NCI-H1930 (cell line): ENCODE data around the gene EPS15.
"Not testable (repeated sequence)": the region's sequence is repeated elsewhere in the genome, so short reads cannot be mapped to it uniquely, and the experiment has no call there.

ENCODE experiments used
- DNase-seq, 2 experiments: peaks; one replicate each; lab custom pipeline; 2025; lab: John Stamatoyannopoulos, UW

EPS15 gene

GRCh38 chr1:51542158-51542953 lies 23.3 kb upstream of the EPS15 start:
- DNase-seq, result no peak

GRCh38 chr1:51541313-51542050 lies 22.4 kb upstream of the EPS15 start:
- DNase-seq, result no peak

DNA sequence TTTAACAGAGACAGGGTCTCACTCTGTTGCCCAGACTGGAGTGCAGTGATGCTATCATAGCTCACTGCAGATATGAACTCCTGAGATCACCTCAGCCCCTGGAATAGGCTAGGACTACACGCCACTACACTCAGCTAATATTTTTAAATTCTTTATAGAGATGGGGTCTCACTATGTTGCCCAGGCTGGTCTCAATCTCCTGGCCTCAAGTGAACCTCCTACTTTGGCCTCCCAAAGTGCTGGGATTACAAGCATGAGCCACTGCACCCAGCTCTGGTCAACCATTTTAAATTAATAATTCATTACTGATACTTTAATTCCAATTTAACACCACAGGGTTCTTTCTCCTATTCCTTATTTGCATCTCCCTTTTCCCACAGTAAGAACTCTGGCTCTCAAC lies 18.5 kb upstream of the EPS15 start:
- no peak for DNase-seq

DNA sequence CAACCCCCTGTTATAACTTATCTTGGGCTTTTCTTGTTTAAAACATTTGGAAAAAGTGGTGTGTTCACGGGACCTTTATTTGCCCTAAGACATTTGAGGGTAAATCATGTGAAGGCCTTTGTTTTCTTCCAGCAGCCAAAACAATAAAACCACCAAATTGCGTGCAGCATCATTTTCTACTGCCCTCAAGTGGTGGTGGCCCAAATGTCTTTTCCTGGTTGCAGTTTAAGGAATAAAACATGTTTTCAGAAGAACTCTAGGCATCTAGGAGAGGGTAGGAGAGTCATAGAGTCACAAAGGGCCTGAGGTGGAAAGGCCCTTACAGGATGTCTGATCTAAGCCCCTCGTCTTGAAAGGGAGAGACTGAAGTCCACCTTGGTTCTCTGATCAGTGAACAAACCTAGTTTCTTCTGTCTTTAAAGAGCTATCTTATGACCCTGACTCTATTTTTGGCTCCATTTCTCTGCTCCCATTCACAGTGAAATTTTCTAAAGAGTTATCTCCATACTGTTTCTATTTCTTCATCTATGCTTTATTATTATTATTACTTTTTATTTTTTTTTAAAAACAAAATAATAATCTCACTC lies 16.0 kb upstream of the EPS15 start:
- no peak for DNase-seq

GRCh38 chr1:51534447-51534846 lies 15.4 kb upstream of the EPS15 start:
- DNase-seq, result no peak

GRCh38 chr1:51532853-51533252 lies 13.8 kb upstream of the EPS15 start:
- no peak for DNase-seq

DNA sequence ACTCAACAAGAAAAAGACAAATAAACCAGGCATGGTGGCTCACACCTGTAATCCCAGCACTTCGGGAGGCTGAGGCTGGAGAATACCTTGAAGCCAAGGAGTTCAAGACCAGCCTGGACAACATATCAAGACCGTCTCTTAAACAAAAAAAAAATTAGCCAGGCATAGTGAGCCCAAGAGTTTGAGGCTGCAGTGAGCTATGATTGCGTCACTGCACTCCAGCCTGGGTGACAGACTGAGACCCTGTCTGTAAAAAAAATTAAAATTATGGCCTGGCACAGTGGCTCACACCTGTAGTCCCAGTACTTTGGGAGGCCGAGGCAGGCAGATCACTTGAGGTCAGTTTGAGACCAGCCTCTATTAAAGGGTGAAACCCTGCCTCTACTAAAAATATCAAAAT lies 11.4 kb upstream of the EPS15 start:
- not testable (repeated sequence) for DNase-seq

DNA sequence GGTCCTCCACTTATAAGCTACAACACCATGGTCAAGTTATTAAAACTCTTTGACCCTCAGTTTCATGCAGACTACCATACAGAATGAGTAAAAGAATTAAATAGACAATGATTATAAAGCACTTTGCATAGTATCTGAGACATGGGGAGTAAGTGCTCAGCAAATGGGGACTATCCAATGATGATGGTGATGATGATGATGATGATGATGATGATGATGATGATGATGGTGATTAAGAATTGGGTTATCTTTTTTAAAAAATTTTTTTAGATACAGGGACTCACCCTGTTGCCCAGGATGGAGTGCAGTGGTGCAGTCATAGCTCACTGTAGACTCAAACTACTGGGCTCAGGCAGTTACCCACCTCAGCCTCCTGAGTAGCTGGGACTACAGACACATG lies 8.1 kb upstream of the EPS15 start:
- DNase-seq, result no peak

- DNase-seq, result no peak
These were observed 7.2 kb upstream of the EPS15 start for GRCh38 chr1:51526248-51526647.

GRCh38 chr1:51525295-51525694 lies 6.2 kb upstream of the EPS15 start:
- no peak for DNase-seq

GRCh38 chr1:51524817-51525216 lies 5.8 kb upstream of the EPS15 start:
- DNase-seq, result no peak

DNA sequence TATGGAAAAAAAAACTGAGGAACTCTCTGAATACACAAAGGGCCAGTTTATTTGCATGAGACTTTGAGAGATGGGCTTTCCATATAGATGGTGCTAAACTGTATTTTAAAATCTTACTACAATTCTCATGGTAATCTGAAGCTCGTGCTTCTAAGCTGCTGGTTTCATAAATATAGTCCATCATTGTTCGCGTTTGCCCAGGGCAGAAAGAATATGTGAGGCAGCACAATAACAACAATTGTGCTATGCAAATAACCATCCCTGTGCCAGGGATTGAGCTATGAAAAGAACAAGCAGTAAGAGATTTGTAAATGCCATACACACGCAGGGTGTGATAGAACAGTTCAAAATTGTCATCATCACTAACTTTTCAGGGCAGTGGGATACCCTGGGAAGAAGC lies 4.9 kb upstream of the EPS15 start:
- DNase-seq, result no peak

GRCh38 chr1:51520700-51521248 lies 1.7 kb upstream of the EPS15 start:
- no peak for DNase-seq

DNA sequence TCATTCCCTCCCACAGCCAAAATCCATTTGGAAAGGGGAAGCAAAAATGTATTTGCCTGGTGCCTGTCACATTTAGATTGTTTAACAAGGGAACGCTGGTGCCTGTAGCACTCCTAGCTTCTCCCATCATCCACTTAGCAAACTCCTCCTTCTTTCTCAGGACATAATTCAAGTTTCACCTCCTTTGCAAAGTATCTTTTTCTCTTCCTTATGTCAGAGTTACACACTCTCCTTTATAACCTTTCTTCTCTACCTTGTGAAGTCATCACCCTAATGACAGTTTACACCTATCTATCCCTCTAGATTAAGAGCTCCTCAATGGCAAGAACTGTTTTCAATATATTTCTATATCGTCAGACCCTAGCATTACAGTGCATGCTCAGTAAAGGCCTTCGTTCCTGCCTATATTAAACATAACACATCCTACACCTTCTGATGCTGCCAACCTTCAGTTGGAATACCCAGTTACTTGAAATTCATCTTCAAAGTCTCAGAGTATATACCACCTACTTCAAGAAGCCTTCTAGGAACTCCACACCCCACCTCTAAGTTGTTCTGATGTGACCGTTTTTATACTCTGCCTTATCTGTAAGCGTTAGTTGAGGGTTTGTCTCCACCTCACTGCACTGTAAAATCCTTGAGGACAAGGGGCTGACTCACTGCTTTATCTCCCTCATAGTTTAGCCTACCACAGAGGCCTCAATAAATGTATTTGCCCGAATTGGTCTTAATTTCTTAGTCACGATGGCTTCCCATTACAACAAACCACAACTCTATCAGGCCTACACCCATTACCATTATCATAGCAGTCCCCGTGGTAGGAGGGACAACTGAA lies 1.0 kb upstream of the EPS15 start:
- DNase-seq, result no peak

DNA sequence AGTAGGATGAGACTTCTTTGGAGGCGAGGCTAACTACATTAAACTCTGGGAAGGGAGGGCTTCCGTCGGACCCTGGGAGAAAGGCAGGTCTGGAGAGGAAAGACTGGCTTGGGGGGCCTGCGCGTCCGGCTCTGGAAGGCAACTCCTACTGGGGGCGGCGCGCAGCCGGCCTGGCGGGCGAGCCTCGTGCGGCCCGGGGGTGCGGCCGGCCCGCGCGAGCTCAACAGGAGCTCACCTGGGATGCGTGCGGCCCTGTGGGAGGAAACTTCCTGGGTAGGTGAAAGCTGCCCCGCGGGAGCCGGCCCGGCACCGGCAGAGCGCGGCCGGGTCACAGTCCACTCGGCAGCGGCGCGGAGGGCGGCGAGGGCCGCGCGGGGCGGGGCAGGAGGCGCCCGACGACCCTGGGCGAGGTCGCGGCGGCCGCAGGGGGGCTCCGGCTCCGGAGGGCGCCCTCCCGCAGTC lies 449 bp downstream of the EPS15 start:
- DNase-seq, result peak in 1 of 2 experiments; percentile 50

DNA sequence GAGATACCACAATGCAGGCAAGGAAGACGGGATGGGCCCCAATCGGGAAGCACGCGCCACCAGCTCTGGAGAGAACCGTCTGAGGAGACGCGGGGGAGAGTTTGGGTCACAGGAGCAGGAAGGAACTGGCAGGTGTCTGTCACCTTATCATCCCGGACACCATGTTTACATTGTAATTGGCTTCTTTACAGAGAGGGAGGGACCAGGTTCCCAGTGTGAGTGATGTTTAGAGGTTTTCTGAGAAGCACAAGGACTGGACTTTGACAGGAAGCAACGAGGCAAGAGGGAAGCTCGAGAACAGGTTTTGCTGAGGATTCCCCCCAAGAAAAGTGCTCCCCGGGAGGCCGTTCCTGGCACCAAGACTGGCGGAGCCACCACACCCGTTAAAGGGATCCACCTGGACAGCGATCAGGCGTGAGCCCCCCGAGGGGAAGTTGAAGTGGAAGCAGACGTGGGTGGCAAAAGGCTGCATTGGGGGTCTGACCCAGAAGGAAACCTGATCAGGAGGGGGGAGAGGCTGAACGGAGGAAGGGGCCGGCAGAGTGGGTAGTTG lies 957 bp downstream of the EPS15 start:
- DNase-seq, result peak in 1 of 2 experiments; percentile 6

- DNase-seq, result no peak
These were observed 1.6 kb downstream of the EPS15 start for GRCh38 chr1:51517361-51518032.

DNA sequence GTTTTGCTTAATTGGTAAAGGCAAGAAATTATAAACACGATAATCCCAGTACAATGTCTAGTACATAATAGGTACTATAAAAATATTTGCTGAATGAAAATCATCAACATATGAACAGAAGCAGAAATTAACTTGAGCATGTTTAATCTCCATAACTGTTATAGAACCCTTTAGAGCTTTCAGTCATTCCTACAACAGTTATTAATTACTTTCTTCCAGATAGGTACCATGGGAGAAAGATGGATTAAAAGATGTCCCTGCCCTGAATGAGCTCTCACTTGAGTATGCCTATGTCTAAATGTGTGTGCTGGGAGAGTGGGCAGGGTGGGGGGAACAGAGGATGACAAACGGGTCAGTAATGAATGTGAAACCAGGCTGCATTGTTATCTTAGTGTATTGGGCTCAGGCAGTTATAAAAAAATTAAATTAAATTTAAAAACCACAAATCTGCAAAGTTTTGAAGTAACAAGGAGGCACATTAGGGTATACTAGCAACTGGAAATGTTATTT lies 2.4 kb downstream of the EPS15 start:
- DNase-seq, result no peak

DNA sequence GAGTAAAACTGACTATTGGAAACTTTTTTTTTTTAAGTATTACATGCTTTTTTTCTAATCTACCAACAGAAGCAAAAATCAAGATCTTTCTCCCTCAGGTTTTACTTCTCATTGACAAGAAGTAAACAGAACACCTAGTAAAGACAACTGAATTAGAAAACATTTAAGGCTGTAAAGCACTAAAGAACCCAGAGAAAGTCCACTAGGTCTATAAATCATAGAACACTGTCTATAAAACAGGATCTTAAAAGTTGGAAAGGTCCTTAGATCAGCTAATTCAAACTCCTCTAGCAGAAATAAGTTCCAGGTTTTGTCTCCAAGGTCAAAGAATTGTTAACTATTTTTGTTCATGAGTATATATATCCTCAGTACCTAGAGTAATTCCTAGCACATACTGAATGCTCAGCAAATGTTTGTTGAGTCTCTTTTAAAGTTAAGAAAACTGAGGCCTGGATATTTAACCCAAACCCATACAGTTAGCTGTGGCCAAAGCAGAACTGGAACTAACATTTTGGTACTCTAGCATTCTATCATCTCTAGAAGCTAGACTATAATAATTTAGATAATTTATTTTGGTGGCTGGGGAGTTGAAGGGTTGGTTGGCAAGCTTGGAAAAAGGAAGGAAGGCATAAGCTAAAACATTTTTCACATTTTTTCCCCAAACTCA lies 3.0 kb downstream of the EPS15 start:
- no peak for DNase-seq

DNA sequence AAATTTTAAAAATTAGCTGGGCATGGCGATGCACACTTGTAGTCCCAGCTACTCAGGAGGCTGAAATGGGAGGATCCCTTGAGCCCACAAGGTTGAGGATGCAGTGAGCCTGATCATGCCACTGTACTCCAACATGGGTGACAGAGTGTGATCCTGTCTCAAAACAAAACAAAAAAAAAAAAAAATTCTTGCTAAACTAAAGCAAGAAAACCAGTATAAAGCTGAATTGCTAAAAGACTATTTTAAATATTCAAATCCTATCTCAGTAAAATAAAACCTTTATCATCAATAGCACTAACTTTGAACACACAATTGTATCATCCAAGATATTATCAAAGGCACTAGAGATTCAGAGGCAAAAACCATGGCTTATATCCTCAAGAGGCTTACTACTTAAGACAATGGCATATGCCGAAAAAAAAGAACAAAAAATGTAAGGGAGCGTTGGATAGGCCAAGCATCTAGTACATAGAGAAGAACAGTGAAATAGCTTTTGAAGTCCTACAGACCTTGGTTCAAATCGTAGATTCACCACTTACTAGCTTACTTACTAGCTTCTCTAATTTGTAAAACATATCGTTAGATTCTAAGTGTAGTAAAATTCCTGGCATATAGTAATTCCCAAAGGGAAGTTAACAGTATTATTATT lies 3.6 kb downstream of the EPS15 start:
- no peak for DNase-seq
